Sigmoid colon (tissue), 7 donors: ENCODE data around the gene CCSER1. TPM values are rescaled to one million over a fixed set of nuclear protein-coding genes. Genes with fewer than 3 reads are reported as not detected.

Experiments used
- DNase-seq: peaks from one replicate; pipeline ENCODE4 v3.0.0-alpha.2; 2019
- H3K27ac ChIP-seq, 4 donors: fragments of 200-600 bp; sonication (generic); one replicate each; pipeline ENCODE4 v1.5.1; 2016 to 2019; ENCODE audit warnings: mild to moderate bottlenecking in 1 of 4
- H3K27me3 ChIP-seq, 3 donors: fragments of 200-600 bp; sonication (generic); one replicate each; pipeline ENCODE4 v1.5.1; 2019; ENCODE audit warnings: mild to moderate bottlenecking in 1 of 3
- H3K36me3 ChIP-seq, 4 donors: fragments of 200-600 bp; sonication (generic); one replicate each; pipeline ENCODE4 v1.5.1; 2016 to 2019
- H3K4me1 ChIP-seq, 4 donors: fragments of 200-600 bp; sonication (generic); one replicate each; pipeline ENCODE4 v1.5.1; 2017 to 2019
- H3K4me3 ChIP-seq, 4 donors: fragments of 200-600 bp; sonication (generic); one replicate each; pipeline ENCODE4 v1.5.1; 2017 to 2019; ENCODE audit warnings: mild to moderate bottlenecking in 2 of 4, moderate library complexity in 1 of 4
- H3K9me3 ChIP-seq, 4 donors: fragments of 200-600 bp in 3 of 4; sonication (generic) in 3 of 4; one replicate each; pipeline versions ENCODE4 v1.5.1 to v1.6.1; 2013 to 2019
- EP300 ChIP-seq, 4 donors: sonication (generic); formaldehyde crosslinking; IDR thresholded peaks; one replicate each; pipeline ENCODE4 v1.6.1; 2017; ENCODE audit warnings: antibody characterized with exemption in 4 of 4
- POLR2A ChIP-seq, 2 donors: fragments of 450-650 bp; IDR thresholded peaks; one replicate each; pipeline ENCODE4 v1.6.1; 2016; ENCODE audit warnings: antibody characterized with exemption in 2 of 2, mild to moderate bottlenecking in 2 of 2, moderate library complexity in 2 of 2
- POLR2AphosphoS5 ChIP-seq, 4 donors: sonication (generic); formaldehyde crosslinking; IDR thresholded peaks; one replicate each; pipeline ENCODE4 v1.6.1; 2017; ENCODE audit warnings: antibody characterized with exemption in 4 of 4
- WGBS, 2 donors: extraction: QIAGEN DNeasy Blood & Tissue Kit; methylation state at CpG; one replicate each; pipeline ENCODE4 v1.1.7; 2013; 5-methylcytosine and 5-hydroxymethylcytosine counted together
- intact Hi-C: fragments of 100-400 bp; cut with DNase I; formaldehyde crosslinking; loops from one replicate; pipeline ENCODE4 v1.15.1; 2023
- polyA plus RNA-seq, 3 donors: library from polyadenylated mRNA; stranded (reverse); fragments of 200-250 nt; gene quantifications; one replicate each; pipeline ENCODE4 v1.2.3, GENCODE V29; 2013
- total RNA-seq, 4 donors: library from RNA; depleted of rRNA; stranded (reverse); fragments of >200 nt; gene quantifications; one replicate each; pipeline ENCODE4 v1.1.0, GENCODE V29; 2016
- TF ChIP-seq, protein P1 (sequence below), 4 experiments: fragments of 450-650 bp in 3 of 4; fragments of 200-600 bp in 1 of 4; IDR thresholded peaks; one replicate each; pipeline ENCODE4 v1.5.1; 2016 to 2019; ENCODE audit warnings: antibody characterized with exemption in 4 of 4, mild to moderate bottlenecking in 3 of 4, moderate library complexity in 2 of 4
- donor health status: healthy with polysubstance abuse.
- donor health status: Bipolar disorder and iron deficiency.
- donor health status: healthy.

Gene CCSER1
- total and polyA plus RNA-seq, 7 donors: 1.6 to 7.2 (median 4.2) TPM

- Histone ChIP-seq H3K4me3 (no peak overlapping the region), H3K27ac (no peak overlapping the region), H3K9me3 (no peaks in the 10 kb centered on the region), H3K27me3 (no peaks in the 10 kb centered on the region), H3K4me1 (peaks cover 0 to 16% (median 0%) of the 10 kb centered on the region in 4 donors), H3K36me3 (no peaks in the 10 kb centered on the region)
- 89 to 94% methylated on average over 1 of the region's 1 CpG for WGBS, 2 donors
- TF ChIP-seq EP300 (IDR thresholded peaks at IDR 0.05) (no peak), POLR2A (IDR thresholded peaks at IDR 0.05) (no peak), POLR2AphosphoS5 (IDR thresholded peaks at IDR 0.05) (no peak)
- TF ChIP-seq, protein P1, sequence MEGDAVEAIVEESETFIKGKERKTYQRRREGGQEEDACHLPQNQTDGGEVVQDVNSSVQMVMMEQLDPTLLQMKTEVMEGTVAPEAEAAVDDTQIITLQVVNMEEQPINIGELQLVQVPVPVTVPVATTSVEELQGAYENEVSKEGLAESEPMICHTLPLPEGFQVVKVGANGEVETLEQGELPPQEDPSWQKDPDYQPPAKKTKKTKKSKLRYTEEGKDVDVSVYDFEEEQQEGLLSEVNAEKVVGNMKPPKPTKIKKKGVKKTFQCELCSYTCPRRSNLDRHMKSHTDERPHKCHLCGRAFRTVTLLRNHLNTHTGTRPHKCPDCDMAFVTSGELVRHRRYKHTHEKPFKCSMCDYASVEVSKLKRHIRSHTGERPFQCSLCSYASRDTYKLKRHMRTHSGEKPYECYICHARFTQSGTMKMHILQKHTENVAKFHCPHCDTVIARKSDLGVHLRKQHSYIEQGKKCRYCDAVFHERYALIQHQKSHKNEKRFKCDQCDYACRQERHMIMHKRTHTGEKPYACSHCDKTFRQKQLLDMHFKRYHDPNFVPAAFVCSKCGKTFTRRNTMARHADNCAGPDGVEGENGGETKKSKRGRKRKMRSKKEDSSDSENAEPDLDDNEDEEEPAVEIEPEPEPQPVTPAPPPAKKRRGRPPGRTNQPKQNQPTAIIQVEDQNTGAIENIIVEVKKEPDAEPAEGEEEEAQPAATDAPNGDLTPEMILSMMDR (IDR thresholded peaks at IDR 0.05): no peak
- intact Hi-C loops: no loop called here
- no peak for DNase-seq
These were observed 867.8 kb downstream of the CCSER1 start for GRCh38 chr4:90994851-90995574.

DNA sequence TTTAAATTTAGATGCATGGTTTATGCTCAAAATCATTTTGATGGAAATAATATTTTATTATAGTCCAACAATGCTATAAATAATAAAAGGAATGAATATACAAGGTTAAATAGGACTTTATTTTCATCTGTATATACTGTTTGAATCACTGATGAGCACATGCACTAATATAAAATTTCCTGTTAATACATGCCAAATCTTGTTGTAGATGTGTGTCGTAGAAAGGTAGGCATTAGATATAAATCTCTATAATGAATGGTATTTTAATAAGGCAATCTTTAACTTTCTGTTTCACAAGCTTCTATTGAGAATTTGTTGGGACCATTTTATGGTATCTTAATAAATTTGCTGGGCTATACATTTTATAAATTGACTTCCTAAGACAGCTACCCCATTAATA lies 868.8 kb downstream of the CCSER1 start:
- TF ChIP-seq POLR2AphosphoS5 (IDR thresholded peaks at IDR 0.05): no peak
- no peak for TF ChIP-seq POLR2A (IDR thresholded peaks at IDR 0.05)
- TF ChIP-seq, protein P1 (IDR thresholded peaks at IDR 0.05): no peak
- TF ChIP-seq EP300 (IDR thresholded peaks at IDR 0.05): no peak
- intact Hi-C loops: no loop called here
- H3K4me3 ChIP-seq: no peak overlapping the region
- no peaks in the 10 kb centered on the region for H3K36me3 ChIP-seq
- no peak overlapping the region for H3K27ac ChIP-seq
- H3K27me3 ChIP-seq: no peaks in the 10 kb centered on the region
- H3K4me1 ChIP-seq: peaks cover 0 to 16% (median 0%) of the 10 kb centered on the region in 4 donors
- WGBS, 2 donors: 47 to 92% methylated on average over 1 of the region's 1 CpG
- H3K9me3 ChIP-seq: no peaks in the 10 kb centered on the region
- DNase-seq: no peak

GRCh38 chr4:90996813-90997212 lies 869.6 kb downstream of the CCSER1 start:
- Histone ChIP-seq H3K27me3 (no peaks in the 10 kb centered on the region), H3K36me3 (no peaks in the 10 kb centered on the region), H3K27ac (no peak overlapping the region), H3K4me3 (no peak overlapping the region), H3K9me3 (no peaks in the 10 kb centered on the region), H3K4me1 (peaks cover 0 to 16% (median 0%) of the 10 kb centered on the region in 4 donors)
- no peak for TF ChIP-seq POLR2AphosphoS5 (IDR thresholded peaks at IDR 0.05)
- no peak for DNase-seq
- 86 to 100% methylated on average over 1 of the region's 1 CpG for WGBS, 2 donors
- intact Hi-C loops: no loop called here

GRCh38 chr4:91015861-91016260 lies 888.7 kb downstream of the CCSER1 start:
- no peaks in the 10 kb centered on the region for H3K9me3 ChIP-seq
- no peaks in the 10 kb centered on the region for H3K36me3 ChIP-seq
- no peaks in the 10 kb centered on the region for H3K4me1 ChIP-seq
- no peak overlapping the region for H3K27ac ChIP-seq
- TF ChIP-seq POLR2A (IDR thresholded peaks at IDR 0.05): no peak
- TF ChIP-seq, protein P1 (IDR thresholded peaks at IDR 0.05): no peak
- no peak for TF ChIP-seq EP300 (IDR thresholded peaks at IDR 0.05)
- no peak for TF ChIP-seq POLR2AphosphoS5 (IDR thresholded peaks at IDR 0.05)
- no peaks in the 10 kb centered on the region for H3K27me3 ChIP-seq
- H3K4me3 ChIP-seq: no peak overlapping the region
- 61 to 79% methylated on average over 3 of the region's 3 CpGs for WGBS, 2 donors
- intact Hi-C loops: no loop called here
- no peak for DNase-seq

DNA sequence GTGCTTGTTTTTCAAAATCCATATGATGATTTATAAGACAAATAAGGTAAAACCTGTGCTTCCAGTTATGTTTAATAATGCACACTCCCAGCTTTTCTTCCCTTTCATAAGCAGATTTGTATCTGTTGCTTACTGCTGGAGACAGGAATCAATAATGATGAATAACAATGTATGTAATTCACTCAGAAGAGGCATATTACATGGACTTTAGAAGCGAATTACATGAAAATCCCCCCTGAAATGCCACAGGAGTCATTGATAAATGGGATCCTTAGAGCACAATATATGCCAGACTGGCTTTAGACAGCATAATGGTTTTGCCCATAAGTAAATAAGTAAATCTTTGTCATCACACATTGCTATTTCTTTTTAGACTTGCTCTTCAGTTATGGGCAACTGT lies 892.3 kb downstream of the CCSER1 start:
- DNase-seq: no peak
- WGBS, 2 donors: 73 to 75% methylated on average over 1 of the region's 1 CpG
- no peak overlapping the region for H3K27ac ChIP-seq
- TF ChIP-seq, protein P1 (IDR thresholded peaks at IDR 0.05): no peak
- no peak for TF ChIP-seq EP300 (IDR thresholded peaks at IDR 0.05)
- no peak for TF ChIP-seq POLR2A (IDR thresholded peaks at IDR 0.05)
- TF ChIP-seq POLR2AphosphoS5 (IDR thresholded peaks at IDR 0.05): no peak
- H3K27me3 ChIP-seq: no peaks in the 10 kb centered on the region
- H3K4me1 ChIP-seq: no peaks in the 10 kb centered on the region
- no peak overlapping the region for H3K4me3 ChIP-seq
- no peaks in the 10 kb centered on the region for H3K9me3 ChIP-seq
- no peaks in the 10 kb centered on the region for H3K36me3 ChIP-seq
- intact Hi-C loops: no loop called here
